ENCODE data around the gene LIPC.

LIPC gene

DNA sequence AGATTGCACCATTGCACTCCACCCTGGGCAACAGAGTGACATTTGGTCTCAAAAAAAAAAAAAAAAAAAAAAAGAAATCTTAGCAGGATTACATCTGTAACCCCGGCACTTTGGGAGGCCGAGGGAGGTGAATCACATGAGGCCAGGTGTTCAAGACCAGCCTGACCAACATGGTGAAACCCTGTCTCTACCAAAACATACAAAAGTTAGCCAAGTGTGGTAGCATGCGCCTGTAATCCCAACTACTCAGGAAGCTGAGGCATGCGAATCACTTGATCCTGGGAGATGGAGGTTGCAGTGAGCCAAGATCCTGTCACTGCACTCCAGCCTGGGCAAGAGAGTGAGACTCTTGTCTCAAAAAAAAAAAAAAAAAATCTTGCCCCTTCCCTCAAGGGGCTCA, 40.4 kb downstream of the LIPC start:
- DNase-seq (ENCODE audit: low read depth in 1 of 2, low spot score in 1 of 2), result no peak

GRCh38 chr15:58472821-58473581, 41.2 kb downstream of the LIPC start:
- DNase-seq (ENCODE audit: low read depth in 1 of 2, low spot score in 1 of 2), result peak in 1 of 2 donors; percentile 57

GRCh38 chr15:58473724-58474123, 41.9 kb downstream of the LIPC start:
- no peak for DNase-seq (ENCODE audit: low read depth in 1 of 2, low spot score in 1 of 2)

DNA sequence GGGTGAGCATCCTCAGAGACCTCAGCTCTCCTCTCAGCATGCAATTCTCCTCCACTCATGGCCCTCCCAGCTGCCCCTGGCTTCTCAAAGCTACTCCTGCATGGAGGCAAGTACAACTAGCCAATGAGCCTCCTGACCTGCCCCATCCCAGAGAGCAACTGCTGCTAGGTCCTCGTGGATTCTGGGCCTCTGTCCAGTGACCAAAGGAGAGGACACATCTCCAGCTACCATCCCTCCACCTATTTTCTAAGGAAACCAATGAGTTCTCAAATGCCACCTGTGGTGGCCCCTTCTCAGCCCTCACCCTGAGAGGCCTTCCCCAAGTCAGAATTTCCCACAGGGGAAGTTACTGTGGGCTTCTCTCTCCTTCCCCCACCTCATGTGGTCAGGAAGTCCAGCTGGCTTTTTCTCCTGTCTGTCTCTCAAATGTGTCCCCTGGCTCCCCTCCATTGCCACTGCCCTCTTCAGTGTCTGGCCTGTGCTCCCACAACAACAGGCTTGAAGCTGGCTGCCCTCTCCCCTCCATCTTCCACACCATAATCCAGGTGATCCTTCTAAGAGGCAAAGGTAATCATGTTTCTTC, 43.0 kb downstream of the LIPC start:
- no peak for DNase-seq (ENCODE audit: low read depth in 1 of 2, low spot score in 1 of 2)

- no peak for DNase-seq (ENCODE audit: low read depth in 1 of 2, low spot score in 1 of 2)
Measured at GRCh38 chr15:58475573-58476524, 44.1 kb downstream of the LIPC start.

DNA sequence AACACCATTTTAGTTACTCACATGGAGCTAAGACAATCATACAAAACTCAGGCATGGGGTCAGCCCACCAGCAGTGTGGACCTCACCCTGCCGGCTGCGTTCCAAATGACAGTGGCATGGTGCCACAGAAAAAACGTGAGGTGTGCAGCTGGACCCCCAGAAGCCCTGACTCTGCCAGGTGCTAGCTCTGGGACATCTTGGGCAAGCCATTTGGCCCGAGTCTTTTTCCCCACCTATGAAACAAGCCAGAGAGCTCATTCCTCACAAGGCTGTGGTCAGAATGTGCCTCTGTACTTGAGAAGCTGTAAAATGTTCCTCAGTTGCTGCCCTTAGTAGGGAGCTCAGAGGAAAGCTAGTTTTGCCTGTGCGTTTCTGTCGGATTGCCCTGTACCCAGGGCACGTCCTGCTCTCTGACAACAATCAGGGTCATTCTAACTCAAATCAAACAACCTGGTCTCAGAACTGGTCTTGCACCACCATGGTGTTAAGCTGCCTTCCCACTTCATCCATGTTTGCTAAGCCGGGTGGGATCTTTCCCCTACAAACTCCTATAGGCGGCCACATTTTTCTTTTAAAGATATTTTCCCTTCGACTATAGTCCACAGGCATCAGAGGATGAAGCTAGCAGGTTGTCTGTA, 44.9 kb downstream of the LIPC start:
- no peak for DNase-seq (ENCODE audit: low read depth in 1 of 2, low spot score in 1 of 2)

DNA sequence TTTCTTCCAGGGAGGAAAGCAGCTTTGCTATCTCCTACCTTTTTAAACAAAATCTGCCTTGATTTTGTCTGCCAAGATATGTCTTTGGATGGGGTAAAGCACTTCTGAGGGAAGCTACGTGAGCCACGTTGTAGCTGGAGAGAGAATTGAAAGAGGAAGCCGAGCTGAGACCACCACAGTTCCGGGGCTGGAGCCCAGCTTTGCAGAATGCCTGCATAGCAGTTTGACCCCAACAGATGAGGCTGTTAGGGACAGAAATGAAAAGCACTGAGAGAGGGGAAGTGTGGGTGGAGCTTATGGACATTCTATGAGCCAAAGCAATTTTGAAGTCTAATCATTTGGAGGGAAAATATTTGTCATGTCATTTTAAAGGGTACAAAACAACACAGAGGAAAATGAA, 45.4 kb downstream of the LIPC start:
- no peak for DNase-seq (ENCODE audit: low read depth in 1 of 2, low spot score in 1 of 2)

DNA sequence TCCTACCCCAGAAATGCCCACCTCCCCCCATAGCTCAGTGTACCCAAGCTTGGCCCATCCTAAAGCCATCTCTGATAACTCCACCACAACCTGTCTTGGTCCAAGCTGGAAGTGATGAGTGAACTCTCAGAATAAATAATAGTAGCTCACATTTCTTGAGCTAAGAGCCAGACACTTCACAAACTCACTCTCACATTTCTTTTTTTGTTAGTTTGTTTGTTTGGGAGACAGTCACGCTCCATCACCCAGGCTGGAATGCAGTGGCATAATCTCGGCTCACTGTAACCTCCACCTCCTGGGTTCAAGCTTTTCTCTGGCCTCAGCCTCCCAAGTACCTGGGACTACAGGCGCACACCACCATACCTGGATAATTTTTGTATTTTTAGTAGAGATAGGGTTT, 46.2 kb downstream of the LIPC start:
- DNase-seq (ENCODE audit: low read depth in 1 of 2, low spot score in 1 of 2), result no peak

GRCh38 chr15:58478579-58478978, 46.8 kb downstream of the LIPC start:
- no peak for DNase-seq (ENCODE audit: low read depth in 1 of 2, low spot score in 1 of 2)

- no peak for DNase-seq (ENCODE audit: low read depth in 1 of 2, low spot score in 1 of 2)
Measured at GRCh38 chr15:58479941-58480340, 48.1 kb downstream of the LIPC start.

DNA sequence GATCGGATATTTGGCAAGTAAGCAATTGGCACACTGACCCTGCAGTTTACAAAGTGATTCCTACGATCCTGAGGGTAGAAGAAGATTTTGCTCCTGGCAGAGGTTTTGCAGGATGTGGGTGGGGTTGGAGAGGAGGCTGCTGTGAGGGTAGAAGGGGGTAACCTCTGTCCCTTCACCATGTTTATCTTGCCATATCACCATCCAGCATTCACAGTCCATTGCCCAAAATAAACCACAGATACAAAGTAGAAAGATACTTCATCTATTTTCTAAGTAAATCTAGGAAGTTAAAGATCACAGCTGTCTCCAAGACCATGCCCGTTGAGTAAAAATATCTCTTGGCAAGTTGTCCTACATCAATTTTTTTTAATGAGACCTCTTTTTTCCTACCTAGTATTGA, 51.6 kb downstream of the LIPC start:
- DNase-seq (ENCODE audit: low read depth in 1 of 2, low spot score in 1 of 2), result no peak

DNA sequence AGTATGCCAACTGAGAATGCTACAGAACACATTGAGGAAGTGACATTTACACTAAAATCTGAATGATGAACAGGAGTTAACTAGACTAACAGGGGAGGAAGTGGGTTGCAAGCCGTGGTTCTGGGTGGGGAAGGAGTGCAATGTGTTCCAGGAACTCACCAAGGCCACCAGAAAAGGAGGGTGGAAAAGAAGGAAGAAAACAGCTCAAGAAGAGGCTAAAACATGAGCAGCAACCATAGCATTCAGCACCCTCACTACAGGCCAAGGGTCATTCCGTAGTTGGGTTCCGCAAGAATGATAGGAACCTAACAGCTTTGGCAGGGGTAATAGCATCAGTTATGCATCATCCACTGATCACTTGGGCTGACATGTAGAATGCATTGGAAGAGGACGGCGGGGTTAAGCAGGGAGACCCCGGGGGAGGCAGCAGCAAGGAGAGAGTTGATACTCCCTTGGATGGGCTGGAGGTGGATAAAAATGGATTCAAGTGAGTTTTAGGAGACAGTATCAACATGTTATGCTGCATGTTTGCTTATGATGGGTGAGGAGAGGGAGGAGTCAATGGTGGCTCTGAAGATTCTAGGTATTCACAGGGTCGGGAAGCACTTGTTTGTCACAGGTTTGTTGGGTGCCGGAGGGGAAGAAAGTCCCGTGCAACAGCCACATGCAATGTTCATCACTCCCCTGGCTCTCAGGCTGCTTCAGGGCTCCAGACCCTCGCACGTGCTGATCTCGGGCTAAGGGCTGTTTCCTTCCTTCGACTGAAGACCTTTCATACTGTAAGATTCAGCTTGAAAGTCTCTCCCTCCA, 53.2 kb downstream of the LIPC start:
- DNase-seq (ENCODE audit: low read depth in 1 of 2, low spot score in 1 of 2), result no peak

- DNase-seq (ENCODE audit: low read depth in 1 of 2, low spot score in 1 of 2), result no peak
Measured at GRCh38 chr15:58486062-58486461, 54.3 kb downstream of the LIPC start.

DNA sequence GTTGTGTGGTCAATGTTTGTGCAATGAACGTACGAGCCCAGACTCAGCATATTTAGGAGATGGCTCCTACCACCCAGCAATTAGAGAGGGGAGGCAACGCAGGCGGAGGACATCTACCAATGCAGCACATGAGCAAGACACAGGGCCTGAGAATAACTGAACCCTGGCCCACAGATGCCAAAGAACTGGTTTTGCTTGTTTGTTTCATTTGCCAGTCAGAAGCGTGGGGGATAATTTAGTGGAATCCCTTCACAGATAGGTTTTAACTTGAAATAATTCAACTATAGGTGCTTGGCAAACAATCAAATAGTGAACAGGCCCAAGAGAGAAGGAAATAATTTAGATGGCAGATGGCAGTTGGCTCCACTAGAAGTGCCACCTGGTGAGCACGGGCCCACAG, 54.8 kb downstream of the LIPC start:
- DNase-seq (ENCODE audit: low read depth in 1 of 2, low spot score in 1 of 2), result no peak

DNA sequence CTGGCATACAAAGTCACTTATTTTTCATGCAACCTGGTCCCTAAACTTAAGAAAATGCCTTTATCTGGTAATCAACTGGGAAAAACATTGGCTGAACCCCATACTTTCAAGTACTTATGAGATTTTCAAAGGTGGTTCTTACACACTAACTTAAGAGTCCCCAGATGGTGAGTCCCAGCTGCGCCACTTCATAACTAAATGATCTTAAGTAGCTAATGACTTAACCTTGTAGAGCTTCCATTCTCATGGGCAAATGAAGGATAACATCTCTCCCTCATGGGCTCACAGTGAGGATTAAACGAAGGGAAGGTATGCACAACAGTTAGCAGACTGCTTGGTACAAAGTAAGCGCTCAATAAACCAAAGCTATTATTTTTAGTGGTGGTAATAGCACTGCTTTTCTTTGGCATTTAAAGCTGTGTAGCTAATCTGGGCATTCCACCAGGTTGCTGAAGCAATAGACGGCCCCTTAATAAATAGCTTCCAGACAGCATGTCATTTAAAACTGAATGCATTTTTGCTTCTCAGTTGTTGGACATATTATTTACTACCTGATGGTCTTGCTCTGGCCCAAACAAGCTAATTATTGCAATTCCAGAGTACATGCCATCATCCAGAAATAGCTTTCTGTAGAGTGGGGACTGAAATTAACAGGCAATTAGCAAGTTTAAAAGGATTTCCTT, 55.4 kb downstream of the LIPC start:
- DNase-seq (ENCODE audit: low read depth in 1 of 2, low spot score in 1 of 2), result no peak

GRCh38 chr15:58487724-58488120, 55.9 kb downstream of the LIPC start:
- no peak for DNase-seq (ENCODE audit: low read depth in 1 of 2, low spot score in 1 of 2)

DNA sequence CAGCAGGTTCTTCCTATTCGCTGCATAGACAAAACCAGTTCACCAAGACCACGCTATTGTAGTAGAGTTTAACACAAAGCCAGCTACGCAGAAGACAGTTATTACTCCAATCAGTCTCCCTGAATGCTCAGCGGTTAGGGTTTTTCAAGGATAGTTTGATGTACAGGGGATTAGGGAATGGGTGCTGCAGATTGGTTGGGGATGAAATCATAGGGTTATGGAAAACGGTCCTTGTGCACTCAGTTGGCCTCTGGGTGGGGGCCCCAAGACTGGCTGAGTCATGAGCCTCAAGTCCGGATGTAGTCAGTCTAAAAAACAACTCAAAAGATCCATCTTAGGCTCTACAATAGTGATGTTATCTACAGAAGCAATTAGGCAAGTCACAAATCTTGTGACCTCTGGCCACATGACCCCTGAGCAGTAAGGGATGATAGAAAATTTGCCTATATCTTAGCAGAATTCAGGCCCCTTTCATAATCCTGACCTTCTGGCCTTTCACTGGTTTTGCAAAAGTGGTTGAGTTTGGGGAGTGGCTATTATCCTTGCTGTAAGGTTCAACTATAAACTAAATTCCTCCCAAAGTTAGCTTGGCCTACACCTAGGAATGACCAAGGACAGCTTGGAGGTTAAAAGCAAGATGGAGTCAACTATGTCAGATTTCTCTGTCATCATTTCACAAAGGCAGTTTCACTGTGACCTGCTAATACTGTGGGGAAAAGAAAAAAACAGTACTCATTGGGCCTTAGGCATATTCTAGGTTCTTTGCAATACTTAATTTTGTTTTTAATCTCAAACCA, 57.7 kb downstream of the LIPC start:
- DNase-seq (ENCODE audit: low read depth in 1 of 2, low spot score in 1 of 2), result no peak

DNA sequence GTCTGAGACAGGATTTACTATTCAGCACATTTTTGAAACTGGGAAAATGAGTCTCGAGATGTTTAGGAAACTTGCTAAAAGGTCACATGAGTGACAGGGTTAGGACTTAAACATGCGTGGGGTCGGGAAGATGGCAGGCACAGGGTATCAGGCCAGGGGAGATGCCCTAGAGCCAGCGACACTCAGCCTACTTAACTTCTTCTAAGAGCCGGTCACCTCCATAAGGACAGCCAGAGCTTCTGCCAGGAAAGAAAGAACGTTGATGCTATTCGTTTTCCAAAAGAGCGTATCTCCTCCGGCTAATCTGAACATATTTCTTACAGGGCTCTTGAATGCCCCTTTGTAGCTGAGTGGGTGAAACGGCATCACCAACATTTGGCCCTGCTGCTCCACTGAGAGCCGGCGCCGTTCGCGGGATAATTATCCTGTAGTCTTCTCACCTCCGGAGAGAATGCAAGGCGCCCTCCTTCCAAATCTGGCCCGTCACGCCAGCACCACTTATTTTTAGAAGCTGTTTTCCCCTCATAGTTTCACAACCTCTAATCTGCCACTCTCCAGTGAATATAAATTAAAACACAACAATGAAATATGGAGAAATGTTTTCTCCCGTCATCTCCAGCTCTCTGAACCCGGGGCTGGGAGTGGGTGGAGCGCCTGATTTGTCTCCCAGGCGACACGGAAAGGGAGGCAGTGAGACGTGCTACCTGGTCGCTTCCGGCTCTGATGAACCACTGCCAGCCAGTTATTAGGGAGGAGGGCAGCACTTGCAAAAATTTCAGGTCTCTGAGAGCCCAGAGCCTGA, 58.5 kb downstream of the LIPC start:
- no peak for DNase-seq (ENCODE audit: low read depth in 1 of 2, low spot score in 1 of 2)

Measured in activated CD4-positive, alpha-beta T cell treated with anti-CD3 and anti-CD28 coated beads, Interleukin-2, amount 50 U/mL, for 24 hours (primary cell).